HG02852 (cell line): ENCODE results near the gene MED13L.

Source experiments
- ATAC-seq: cut with Tn5 transposase; IDR thresholded peaks from one replicate; pipeline ENCODE4 v1.9.1; 2021; ENCODE audit warnings: mild to moderate bottlenecking, moderate library complexity; ENCODE audit not compliant: unreplicated experiment

Gene MED13L

GRCh38 chr12:115930336-115930735, 347.2 kb downstream of the MED13L start:
- ATAC-seq: no peak

GRCh38 chr12:115926037-115926670, 351.3 kb downstream of the MED13L start:
- ATAC-seq: no peak

- no peak for ATAC-seq
Measured at GRCh38 chr12:115923851-115924250, 353.6 kb downstream of the MED13L start.

GRCh38 chr12:115922952-115923564, 354.4 kb downstream of the MED13L start:
- ATAC-seq: no peak

- ATAC-seq: no peak
Measured at GRCh38 chr12:115920395-115921183, 356.9 kb downstream of the MED13L start.

GRCh38 chr12:115918763-115919162, 358.7 kb downstream of the MED13L start:
- no peak for ATAC-seq

- ATAC-seq: no peak
Measured at GRCh38 chr12:115916910-115917668, 360.4 kb downstream of the MED13L start.

- no peak for ATAC-seq
Measured at GRCh38 chr12:115914122-115914521, 363.4 kb downstream of the MED13L start.

GRCh38 chr12:115912440-115912839, 365.1 kb downstream of the MED13L start:
- no peak for ATAC-seq

- ATAC-seq: no peak
Measured at GRCh38 chr12:115911360-115911759, 366.1 kb downstream of the MED13L start.

GRCh38 chr12:115910057-115910456, 367.4 kb downstream of the MED13L start:
- no peak for ATAC-seq
